SIG-M5 treated with dmso at 0.1 percent for 504 hours (cell line): ENCODE measurements around the gene THUMPD3.

Experiments
- DNase-seq: peaks from one replicate; lab custom pipeline; 2025; ENCODE audit not compliant: unreplicated experiment; lab: John Stamatoyannopoulos, UW

The THUMPD3 gene

DNA sequence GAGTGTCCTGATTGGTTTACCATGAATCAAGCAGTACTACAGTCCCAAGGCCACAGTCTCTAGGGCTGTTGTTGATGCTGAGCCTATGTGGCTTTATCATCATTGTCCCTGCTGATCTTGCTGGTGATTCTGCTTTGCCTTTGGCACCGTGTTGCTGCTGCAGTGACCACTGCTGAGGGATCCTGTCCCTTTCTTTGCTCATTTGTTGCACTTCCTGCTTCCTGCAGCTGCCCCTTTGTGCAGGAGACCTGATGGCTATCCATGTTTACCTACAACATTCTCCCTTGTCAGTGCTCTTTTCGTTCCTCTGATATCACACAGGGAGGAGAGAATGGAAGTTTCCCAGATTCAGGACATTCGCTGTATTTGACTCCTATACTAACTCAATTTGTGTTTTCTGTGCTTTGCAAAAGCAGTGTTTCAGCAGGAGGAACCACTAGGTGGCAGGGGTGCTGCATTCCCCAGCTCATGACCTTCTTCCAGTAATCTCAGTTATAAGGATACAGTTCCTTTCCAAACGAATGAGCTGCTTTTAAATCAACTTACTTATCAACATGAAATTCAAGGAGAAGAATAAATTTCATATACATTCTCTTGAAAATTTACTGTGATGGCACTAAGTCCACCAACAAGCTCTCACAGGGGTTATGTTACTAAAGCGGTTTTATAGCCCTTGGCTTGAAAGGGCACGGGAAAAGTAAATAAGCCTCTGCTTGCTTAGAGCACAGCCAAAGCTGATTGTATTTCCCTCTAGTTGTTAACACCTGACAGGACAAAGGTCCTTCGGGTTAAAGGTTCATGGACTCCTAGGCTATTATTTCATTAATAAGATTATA, 9.7 kb upstream of the THUMPD3 start:
- peak; percentile 81 for DNase-seq

DNA sequence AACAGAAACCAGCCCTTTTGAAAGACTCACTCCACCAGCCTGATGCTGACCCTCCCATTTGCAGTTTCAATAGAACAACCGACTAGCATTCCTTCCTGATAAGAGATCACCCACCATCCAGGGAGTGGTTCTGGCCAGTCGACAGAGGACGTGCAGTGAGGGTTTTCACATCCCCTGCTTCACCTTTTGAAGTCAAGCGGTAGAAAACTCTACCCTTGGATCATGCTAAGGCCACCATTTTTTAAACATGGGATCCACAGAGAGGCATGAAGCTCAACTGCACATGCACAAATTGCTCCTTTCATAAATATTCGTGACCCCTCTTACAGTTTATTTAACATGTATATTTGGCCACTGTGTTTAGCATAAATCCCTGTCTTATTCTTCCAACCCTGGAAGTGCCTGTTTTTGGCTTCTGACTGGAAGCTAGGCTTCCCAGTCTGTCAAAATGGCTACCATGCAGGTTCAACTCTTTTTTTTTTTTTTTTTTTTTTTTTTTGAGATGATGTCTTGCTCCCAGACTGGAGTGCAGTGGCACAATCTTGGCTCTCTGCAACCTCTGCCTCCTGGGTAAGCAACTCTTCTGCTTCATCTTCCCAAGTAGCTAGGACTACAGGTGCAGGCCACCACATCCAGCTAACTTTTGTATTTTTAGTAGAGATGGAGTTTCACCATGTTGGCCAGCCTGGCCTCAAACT, 1.0 kb upstream of the THUMPD3 start:
- no peak for DNase-seq

DNA sequence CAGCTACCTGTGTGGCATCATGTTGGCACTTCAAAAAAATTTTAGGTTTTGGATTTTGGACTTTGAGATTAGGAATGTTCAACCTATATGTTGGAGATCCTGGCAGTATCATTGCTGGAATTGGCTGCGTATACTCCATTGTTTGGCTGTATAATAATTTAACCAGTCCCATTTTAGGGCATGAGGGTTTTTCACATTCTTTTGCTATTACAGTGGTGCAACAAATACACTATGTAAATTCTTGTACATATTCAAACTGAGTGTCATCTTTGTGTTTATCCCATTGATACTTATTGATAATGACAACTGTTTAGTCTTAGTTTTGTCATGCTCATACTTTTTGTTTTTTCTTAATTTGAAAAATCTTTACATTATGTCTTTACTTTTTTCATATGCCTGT, 6.7 kb downstream of the THUMPD3 start:
- no peak for DNase-seq

DNA sequence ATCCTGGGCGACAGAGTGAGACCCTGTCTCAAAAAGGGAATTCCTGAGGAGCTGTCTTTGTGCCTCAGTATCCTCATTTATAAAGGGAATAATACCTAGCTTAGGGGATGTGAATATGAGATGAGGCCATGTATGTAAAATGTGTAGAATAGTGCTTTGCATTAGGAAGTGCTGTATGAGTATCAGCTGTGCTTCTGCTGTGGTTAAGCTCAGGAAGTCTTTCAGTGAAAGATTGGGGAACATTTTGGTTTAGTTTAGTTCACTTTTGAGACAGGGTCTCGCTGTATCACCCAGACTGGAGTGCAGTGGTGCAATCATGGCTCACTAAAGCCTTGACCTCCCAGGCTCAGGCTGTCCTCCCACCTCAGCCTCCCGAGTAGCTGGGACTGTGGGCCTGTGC, 10.6 kb downstream of the THUMPD3 start:
- no peak for DNase-seq

DNA sequence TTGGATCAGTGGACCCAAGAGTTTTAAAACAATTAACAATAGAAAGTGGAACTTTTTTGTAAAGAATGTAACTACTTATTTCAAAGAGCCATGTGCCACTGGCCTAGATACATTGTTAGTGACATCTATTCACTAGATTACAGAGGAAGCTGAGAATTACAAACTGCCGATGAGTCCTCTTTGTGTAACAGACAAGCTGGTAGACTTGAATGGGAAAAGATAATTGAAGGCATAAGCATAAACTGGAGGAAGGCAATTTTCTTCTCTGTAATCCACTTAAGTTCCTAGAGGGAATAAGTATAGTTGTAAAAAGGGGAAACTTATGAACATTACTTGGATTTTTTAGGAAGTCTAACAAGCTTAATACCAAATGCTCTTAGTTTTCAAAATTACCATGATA, 15.1 kb downstream of the THUMPD3 start:
- DNase-seq: no peak

DNA sequence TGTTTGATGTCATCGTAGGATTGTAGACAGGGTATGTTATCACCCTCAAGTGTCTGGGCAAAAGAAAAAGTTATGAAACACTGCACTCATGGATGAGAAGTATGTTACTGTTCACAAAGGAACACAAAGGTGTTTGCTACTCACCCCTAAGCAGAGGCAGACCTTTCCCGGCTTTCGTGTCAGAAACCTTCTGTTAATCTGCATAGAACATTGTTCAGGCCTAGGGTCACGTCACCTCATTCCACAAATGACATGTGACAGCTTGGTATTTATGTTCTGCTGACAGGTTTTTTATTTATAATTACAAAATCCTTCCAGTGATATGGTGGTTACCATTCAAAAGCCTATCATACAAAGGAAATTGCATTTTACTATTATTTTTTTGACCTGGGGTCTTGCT, 16.5 kb downstream of the THUMPD3 start:
- no peak for DNase-seq

DNA sequence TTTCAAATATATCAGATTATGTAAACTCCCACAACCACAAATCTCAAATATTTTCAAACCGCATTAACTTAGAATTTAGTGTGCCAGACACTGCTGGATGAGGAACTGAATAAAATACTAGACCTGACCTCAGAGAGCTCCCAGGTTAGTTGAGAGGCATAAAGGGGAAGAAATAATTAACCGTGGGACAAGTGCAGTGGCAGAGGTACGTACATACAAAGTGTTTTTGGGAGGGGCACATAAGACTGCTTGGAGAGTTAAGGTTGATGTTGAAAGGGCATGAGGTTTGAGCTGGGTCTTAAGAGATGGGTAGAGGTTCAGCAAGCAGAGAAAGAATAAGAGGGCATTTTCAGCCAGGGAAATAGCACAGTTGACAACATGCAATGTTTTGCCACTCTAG, 17.2 kb downstream of the THUMPD3 start:
- DNase-seq: no peak

DNA sequence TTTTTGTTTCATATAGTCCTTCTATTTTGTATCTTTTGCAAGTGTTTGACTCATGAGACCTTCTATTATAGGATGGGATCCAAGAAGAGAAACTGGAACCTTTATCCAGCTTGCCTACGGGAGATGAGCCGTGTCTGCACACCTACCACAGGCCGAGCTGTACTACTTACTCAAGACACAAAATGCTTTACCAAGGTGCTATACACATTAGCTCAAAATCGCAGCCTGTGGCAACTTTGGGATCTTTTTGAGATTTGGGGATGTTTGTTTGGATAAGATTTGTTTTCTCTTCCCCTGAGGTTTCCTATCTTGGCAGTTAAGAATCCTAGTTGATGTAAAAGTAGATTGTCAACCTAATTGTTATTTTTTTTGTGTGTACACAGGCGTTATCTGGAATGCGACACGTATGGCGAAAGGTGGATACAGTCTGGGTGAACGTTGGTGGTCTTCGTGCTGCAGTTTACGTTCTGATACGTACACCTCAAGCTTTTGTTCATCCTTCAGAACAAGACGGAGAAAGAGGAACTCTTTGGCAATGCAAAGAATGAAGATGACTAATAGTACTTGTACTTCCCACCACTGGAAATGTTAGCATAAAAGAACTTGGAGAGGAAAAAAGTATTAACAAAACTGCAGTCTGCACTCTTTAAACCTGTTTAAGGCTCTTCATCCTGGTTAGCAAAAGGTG, 21.4 kb downstream of the THUMPD3 start:
- peak; percentile 52 for DNase-seq

DNA sequence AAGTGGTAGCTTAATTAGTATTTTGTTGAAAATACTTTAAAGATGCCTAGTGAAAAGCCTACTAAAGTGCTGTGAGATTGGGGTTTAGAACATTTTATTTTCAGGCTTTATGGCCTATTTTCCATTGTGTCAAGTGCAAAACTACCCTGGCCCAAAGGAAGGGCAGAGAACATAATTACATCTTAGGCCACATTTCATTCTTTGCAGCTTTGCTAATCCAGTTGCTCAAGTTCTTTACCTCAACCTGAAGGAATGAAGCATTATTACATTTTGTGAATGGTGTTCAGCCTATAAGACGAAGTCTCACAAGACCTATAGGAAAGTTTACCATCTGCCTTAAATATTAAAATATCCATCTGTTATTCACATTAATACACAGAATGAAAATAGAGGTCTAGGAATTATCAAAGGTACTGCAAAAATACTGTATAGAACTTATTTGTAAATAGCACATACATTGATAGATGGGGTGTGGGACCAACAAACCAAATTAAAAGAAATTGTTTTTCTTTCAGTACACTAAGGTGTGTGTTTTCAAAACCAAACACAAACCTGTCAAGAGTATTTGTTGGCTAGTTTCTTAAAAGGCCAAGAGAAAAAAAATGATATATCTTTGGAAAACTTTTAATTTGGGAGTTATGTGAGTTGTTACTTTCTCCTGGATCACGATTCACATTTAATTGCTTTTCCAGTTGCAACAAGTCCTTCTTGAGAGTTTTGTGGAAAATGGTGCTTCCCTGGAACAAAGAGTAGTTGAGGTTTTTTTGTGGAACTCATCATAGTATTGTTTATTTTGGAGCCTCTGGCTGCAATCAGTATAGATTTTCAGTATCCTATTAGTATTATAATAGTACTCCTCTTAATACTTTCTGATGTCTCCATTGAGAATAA, 22.6 kb downstream of the THUMPD3 start:
- no peak for DNase-seq

DNA sequence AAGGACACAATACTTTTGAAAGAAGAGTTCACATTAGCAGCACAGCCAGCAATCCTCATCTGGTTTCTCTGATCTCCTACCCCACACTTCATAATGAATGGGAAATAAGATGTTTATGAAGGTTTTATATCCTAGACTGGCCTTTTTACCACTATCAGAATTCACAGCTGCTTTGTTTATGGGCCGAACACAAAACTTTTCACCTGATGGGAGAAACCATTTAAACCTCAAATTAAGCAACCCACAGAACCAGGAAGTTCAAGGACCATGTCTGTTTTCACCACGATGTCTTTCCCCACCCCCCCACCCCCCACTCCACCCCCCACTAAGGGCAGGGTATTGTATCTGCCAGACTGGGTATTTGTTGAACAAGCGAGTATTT, 23.2 kb downstream of the THUMPD3 start:
- DNase-seq: no peak

DNA sequence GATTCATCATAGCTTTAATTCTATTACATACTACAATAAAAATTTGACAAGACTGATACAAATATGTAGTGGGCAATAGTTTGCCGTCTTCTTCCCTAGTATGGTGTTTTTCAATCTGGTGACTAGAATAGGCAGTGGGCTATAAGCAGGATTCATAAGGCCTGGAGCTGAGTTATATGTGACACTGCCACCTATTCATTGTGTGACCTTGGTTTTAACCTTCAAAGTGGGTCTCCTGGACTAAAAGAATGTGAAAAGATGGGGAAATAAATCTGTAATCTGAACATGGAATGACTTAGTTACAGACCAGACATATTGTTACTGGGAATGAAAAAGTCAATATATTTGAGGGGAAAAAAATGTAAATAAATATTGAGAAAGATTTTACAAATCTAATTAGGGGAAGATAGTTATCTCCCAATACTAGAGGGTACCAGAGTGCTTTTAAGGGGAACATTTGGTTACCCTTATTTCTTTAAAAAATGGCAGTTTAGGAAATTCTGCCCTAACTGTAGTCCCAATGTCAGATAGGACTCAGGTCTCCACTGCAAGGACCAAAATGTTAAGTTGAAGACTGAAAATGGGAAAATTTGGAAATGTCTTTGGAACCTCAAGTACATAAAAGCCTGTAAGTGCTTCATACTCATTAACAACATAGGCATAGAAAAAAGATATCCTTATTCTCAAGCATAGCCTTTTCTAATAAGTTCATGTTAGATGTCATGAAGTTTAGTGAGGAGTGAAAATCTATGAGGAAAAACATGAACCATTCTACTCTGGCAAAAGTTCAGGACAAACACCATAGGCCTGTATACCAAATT, 23.9 kb downstream of the THUMPD3 start:
- no peak for DNase-seq

DNA sequence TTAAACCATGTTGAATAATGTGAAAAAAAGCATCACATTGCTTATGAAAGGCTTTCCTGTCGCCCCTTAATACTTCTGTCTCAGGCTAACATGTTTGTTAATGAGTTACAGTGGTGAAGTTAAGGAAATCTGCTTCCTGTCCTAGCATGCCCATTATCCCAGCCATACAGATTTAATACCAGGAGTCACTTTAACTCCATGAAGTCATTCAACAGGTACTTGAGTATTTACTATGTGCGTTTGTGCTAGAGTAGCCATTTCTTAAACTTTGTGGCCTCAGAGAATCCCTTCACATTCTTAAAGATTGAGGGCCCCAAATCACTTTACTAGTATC, 24.4 kb downstream of the THUMPD3 start:
- DNase-seq: no peak

DNA sequence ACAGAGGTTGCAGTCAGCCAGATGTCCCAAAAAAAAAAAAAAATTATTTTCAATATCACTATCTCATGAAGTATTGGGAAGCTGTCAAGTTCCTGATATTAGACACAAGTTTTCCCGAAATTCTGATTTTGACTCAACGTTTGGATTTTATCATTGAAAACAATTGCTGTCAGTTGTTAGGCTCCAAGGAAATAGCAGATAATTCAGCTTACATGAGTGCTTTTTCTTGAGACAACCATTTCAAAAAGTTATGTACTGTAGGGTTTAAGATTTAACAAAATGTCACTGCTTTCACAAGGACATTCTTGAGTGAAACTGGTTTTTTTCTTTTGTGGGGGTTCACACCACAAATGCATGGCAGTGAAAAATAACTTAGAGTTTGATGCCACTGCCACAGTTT, 25.3 kb downstream of the THUMPD3 start:
- no peak for DNase-seq

DNA sequence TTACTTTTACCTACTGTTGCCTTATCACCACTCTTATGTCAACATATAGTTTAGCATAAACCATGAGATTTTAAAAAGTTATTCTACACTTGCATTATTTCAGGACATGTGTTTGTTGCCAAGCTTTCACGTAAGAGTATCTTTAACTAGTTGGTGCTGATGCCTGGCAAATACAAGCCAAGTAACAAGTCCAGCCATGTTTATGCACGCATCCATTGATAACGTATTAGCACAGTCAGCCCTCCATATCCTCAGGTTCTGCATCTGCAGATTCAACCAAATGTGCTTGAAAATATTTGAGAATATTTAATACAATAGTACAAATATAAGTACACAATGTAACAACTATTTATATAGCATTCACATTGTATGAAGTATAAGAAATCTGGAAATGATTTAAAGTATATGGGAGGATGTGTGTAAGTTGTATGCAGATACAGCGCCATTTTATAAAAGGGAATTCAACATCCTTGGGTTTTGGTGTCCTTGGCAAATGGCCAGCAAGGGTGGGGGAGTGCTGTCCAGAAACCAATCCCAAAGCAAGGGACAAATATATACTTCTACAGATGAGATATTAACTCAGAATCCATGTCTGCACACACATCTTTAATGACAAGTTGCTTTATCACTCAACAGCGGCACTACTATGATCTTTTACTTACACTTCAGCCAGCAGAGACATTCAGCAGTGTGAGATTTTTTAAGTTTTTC, 25.9 kb downstream of the THUMPD3 start:
- DNase-seq: no peak

DNA sequence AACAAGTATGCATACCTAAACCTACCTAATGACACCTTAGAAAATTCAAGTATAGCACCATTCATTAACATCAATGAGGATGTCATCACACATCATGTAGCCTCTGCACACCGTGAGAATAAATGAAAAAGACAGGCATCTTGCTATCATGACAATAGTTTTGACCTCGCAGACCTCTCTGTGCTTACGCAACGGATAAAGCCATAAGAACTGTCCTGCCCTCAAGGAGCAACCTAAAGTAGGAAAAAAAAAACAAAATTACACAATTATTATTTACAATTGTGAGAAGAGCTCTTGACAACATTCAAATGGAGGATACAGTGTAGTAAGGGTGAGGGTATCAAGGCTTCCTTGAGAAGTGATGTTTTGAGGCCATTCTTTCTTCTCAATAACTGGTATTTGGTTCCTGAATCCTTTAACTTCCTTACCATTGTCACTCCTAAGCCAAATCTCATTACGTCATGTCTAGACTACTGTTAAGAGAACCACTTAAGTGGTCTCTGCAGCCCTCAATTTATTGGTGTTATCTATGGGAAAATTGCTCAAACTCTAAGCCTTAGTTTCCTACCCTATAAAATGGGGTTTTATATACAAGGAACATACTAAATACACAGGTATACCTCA, 27.5 kb downstream of the THUMPD3 start:
- no peak for DNase-seq

DNA sequence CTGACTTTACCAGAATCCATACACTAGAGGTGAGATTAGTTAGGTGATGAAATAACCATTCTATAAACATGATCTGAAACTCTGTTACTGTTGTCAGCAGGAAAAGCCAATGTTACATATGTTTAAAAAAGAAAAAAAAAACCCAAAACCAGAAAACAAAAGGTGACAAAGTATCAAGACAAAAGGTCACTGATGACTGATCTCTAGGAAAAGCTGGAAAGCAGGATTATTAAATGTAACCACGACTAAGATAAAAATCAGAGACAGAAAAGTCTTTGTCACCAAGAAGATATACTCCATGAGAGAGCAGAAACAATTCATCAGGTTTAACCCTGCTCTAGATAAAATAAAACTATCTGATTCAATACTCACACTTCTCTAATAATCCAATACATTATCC, 29.2 kb downstream of the THUMPD3 start:
- DNase-seq: no peak

DNA sequence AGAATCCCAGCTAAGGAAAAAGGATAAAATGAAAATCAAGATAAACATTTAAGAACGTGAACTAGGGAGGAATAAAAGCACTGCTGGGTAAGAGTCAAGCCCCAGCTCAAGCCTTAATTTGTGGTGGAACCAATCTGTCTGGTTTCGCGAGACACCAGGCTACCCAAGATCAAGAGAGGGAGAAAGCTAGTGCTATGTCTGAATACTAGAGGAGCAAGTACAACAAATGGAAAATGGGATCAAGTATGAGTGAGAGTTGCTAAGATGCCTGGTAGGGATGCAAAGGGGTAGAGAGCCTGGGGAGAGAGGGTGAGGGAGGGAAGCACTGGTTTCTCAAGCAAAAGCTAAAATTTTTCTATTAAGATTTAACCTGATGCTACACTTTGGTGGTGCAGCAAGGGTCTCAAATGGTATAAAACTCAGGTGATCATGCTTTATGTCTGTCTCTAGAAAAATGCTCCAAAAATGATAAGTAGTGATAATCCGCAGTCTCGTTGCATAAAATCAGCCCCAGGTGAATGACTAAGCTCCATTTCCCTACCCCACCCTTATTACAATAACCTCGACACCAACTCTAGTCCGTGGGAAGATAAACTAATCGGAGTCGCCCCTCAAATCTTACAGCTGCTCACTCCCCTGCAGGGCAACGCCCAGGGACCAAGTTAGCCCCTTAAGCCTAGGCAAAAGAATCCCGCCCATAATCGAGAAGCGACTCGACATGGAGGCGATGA, 32.9 kb downstream of the THUMPD3 start:
- DNase-seq: no peak

DNA sequence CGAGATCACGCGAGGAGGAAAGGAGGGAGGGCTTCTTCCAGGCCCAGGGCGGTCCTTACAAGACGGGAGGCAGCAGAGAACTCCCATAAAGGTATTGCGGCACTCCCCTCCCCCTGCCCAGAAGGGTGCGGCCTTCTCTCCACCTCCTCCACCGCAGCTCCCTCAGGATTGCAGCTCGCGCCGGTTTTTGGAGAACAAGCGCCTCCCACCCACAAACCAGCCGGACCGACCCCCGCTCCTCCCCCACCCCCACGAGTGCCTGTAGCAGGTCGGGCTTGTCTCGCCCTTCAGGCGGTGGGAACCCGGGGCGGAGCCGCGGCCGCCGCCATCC, 33.4 kb downstream of the THUMPD3 start:
- peak; percentile 98 for DNase-seq
